Measurements from ENCODE around the gene BMP15. TPM values are rescaled to one million over a fixed set of nuclear protein-coding genes. Genes with fewer than 3 reads are reported as not detected.

Gene BMP15
- total RNA-seq = not detected

DNA sequence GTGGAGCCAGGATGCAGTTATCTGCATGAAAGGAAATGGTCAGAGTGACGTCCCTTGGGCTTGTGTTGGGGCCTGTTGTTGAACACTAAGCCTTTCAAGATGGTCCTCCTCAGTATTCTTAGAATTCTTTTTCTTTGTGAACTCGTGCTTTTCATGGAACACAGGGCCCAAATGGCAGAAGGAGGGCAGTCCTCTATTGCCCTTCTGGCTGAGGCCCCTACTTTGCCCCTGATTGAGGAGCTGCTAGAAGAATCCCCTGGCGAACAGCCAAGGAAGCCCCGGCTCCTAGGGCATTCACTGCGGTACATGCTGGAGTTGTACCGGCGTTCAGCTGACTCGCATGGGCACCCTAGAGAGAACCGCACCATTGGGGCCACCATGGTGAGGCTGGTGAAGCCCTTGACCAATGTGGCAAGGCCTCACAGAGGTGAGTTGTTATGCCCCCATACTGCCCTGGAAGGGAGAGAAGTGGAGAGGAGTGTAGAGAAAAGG, at the start of gene BMP15:
TSS of gene BMP15 (plus strand) at position 51 of the 492 bp plus-strand sequence. CDS start at position 100, 49 bp downstream.
- Histone ChIP-seq H3K36me3 (no peaks in the 10 kb centered on the region), H3K4me1 (no peaks in the 10 kb centered on the region), H3K9me3 (no peaks in the 10 kb centered on the region), H3K4me3 (no peak within 1 kb of the TSS), H3K27ac (no peak within 1 kb of the TSS), H3K9ac (ENCODE audit: low read depth in 2 of 2, low read length in 2 of 2) (no peak within 1 kb of the TSS), H3K27me3 (no peaks in the 10 kb centered on the region)
- DNase-seq = no peak
- intact Hi-C loops (cut with DNase I) = no loop called here
- TF ChIP-seq, protein P1, sequence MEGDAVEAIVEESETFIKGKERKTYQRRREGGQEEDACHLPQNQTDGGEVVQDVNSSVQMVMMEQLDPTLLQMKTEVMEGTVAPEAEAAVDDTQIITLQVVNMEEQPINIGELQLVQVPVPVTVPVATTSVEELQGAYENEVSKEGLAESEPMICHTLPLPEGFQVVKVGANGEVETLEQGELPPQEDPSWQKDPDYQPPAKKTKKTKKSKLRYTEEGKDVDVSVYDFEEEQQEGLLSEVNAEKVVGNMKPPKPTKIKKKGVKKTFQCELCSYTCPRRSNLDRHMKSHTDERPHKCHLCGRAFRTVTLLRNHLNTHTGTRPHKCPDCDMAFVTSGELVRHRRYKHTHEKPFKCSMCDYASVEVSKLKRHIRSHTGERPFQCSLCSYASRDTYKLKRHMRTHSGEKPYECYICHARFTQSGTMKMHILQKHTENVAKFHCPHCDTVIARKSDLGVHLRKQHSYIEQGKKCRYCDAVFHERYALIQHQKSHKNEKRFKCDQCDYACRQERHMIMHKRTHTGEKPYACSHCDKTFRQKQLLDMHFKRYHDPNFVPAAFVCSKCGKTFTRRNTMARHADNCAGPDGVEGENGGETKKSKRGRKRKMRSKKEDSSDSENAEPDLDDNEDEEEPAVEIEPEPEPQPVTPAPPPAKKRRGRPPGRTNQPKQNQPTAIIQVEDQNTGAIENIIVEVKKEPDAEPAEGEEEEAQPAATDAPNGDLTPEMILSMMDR (IDR thresholded peaks at IDR 0.05) = no peak

DNA sequence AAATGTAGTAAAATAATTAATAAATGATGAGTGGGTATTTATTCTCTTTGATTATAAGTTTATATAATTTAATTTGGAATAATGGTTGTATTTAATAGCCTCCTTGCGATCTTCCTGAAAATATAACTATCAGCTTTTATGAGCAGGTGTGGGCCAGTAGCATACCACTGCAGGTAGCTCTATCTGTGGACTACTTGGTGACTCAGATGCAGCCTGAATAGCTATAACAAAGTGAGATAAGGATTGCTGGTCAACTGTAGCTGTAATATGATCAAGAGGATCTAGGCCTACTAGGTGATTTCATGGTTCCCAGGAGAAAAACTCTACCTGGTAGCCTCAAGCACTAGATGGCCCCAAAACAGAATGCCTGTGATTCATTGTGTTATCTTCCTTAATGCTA, 47.1 kb upstream of the BMP15 start:
- H3K4me3 ChIP-seq = no peak overlapping the region
- no peaks in the 10 kb centered on the region for H3K9me3 ChIP-seq
- H3K27ac ChIP-seq = no peak overlapping the region
- no peak overlapping the region for H3K9ac ChIP-seq (ENCODE audit: low read depth in 2 of 2, low read length in 2 of 2)
- no peaks in the 10 kb centered on the region for H3K27me3 ChIP-seq
- H3K36me3 ChIP-seq = no peaks in the 10 kb centered on the region
- no peaks in the 10 kb centered on the region for H3K4me1 ChIP-seq
- intact Hi-C loops (cut with DNase I) = no loop called here
- TF ChIP-seq, protein P1 (IDR thresholded peaks at IDR 0.05) = no peak
- no peak for DNase-seq

DNA sequence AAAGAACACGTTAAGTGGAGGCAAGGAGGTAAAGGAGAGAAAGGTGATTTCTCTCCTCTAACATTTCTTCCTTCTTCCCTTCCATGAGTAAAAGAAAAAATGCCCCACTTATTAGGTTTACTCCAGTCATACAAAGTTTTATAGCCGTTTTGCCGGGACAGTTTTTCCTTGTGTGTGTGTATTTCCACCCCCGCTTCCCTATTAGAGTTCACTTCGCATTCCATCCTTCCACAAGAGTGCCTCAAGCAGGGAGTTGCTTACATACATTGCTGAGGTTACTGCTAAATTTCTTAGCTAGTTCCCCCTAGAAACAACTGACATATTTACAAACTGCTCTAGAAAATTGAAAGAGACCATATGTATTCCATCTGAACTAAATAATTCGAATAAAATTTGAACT, 45.2 kb upstream of the BMP15 start:
- no peak for DNase-seq
- H3K27me3 ChIP-seq = no peaks in the 10 kb centered on the region
- intact Hi-C loops (cut with DNase I) = no loop called here
- no peak overlapping the region for H3K9ac ChIP-seq (ENCODE audit: low read depth in 2 of 2, low read length in 2 of 2)
- no peak overlapping the region for H3K4me3 ChIP-seq
- no peaks in the 10 kb centered on the region for H3K36me3 ChIP-seq
- no peaks in the 10 kb centered on the region for H3K9me3 ChIP-seq
- H3K4me1 ChIP-seq = no peaks in the 10 kb centered on the region
- H3K27ac ChIP-seq = no peak overlapping the region
- TF ChIP-seq, protein P1 (IDR thresholded peaks at IDR 0.05) = no peak

DNA sequence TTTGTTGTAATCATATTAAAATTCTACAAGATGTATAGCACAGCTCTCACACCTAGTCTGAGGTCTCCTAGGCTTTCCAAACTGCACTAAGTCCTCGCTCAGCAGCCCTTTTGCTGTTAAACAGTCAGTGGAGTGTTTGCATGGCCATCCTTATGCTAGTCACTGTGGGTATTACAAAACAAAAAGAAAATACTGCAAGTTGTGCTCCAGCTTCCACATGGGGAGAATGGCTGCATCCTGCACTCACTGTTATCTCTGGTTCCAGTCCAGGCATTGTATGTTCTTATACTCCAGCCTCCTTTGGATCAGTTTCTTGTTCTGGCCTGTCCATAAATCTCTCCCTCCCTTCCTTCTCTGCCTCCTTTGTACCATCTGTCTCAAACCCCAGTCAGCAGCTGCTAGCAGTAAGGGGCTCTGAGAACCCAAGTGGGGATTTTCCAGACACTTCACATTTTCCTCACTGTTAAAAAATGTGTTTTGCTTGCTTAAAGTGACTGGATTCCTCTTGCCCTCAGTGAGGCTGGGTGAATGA, 38.5 kb upstream of the BMP15 start:
- Histone ChIP-seq H3K9ac (ENCODE audit: low read depth in 2 of 2, low read length in 2 of 2) (no peak overlapping the region), H3K27me3 (peaks cover 4% of the 10 kb centered on the region), H3K4me1 (no peaks in the 10 kb centered on the region), H3K27ac (no peak overlapping the region), H3K9me3 (no peaks in the 10 kb centered on the region), H3K36me3 (no peaks in the 10 kb centered on the region), H3K4me3 (no peak overlapping the region)
- DNase-seq = no peak
- intact Hi-C loops (cut with DNase I) = no loop called here
- TF ChIP-seq, protein P1 (IDR thresholded peaks at IDR 0.05) = no peak

DNA sequence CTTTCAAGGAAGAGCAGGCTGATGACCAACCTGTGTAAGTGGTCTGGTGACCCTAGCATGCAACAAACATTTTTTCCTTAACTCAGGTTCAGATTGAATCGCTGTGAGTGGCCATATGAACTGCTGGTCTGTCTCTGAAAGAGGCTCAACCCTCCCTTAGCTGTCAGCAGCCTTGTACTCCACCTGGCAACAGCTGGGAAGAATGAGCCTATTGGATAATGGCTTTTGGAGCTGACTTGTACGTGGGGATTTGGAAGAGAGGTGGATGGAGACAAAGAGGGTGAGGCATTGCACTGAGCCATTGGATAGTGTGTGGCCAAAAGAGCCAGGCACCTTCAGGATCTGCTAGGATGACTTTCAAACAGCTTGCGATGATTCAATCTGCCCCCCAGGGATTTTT, 35.7 kb upstream of the BMP15 start:
- Histone ChIP-seq H3K36me3 (no peaks in the 10 kb centered on the region), H3K4me3 (no peak overlapping the region), H3K27me3 (peaks cover 4% of the 10 kb centered on the region), H3K27ac (no peak overlapping the region), H3K4me1 (no peaks in the 10 kb centered on the region), H3K9me3 (no peaks in the 10 kb centered on the region), H3K9ac (ENCODE audit: low read depth in 2 of 2, low read length in 2 of 2) (no peak overlapping the region)
- intact Hi-C loops (cut with DNase I) = no loop called here
- DNase-seq = no peak
- TF ChIP-seq, protein P1 (IDR thresholded peaks at IDR 0.05) = no peak

All from colonic mucosa (tissue), 4 donors.